Measurements from ENCODE around the gene GCNT4.

- TF ChIP-seq CTCF (IDR thresholded peaks at IDR 0.05; ENCODE audit: insufficient read depth, low read depth, low read length) (no peak), EZH2 (IDR thresholded peaks at IDR 0.05; ENCODE audit: insufficient read depth, low read length) (no peak)
Measured at GRCh38 chr5:75021800-75022199, 30.6 kb downstream of the GCNT4 start.

Measured in astrocyte (in vitro differentiated cells and primary cell).